Rectal smooth muscle tissue (tissue), 1 donor: ENCODE measurements around the gene HYI.

ENCODE experiments used
- H3K27ac ChIP-seq: one replicate; pipeline ENCODE4 v1.7.0; 2013; ENCODE audit warnings: low read depth, low read length, inconsistent platforms
- H3K27me3 ChIP-seq: one replicate; pipeline ENCODE4 v1.7.0; 2013; ENCODE audit warnings: low read length; ENCODE audit not compliant: control insufficient read depth, insufficient read depth
- H3K36me3 ChIP-seq: one replicate; pipeline ENCODE4 v1.7.0; 2013; ENCODE audit warnings: low read length; ENCODE audit not compliant: control insufficient read depth, insufficient read depth
- H3K4me1 ChIP-seq: one replicate; pipeline ENCODE4 v1.7.0; 2013; ENCODE audit warnings: low read length; ENCODE audit not compliant: control insufficient read depth, insufficient read depth
- H3K4me3 ChIP-seq: one replicate; pipeline ENCODE4 v1.7.0; 2013; ENCODE audit warnings: low read length
- H3K9ac ChIP-seq: one replicate; pipeline ENCODE4 v1.7.0; 2013; ENCODE audit warnings: low read length

HYI gene

DNA sequence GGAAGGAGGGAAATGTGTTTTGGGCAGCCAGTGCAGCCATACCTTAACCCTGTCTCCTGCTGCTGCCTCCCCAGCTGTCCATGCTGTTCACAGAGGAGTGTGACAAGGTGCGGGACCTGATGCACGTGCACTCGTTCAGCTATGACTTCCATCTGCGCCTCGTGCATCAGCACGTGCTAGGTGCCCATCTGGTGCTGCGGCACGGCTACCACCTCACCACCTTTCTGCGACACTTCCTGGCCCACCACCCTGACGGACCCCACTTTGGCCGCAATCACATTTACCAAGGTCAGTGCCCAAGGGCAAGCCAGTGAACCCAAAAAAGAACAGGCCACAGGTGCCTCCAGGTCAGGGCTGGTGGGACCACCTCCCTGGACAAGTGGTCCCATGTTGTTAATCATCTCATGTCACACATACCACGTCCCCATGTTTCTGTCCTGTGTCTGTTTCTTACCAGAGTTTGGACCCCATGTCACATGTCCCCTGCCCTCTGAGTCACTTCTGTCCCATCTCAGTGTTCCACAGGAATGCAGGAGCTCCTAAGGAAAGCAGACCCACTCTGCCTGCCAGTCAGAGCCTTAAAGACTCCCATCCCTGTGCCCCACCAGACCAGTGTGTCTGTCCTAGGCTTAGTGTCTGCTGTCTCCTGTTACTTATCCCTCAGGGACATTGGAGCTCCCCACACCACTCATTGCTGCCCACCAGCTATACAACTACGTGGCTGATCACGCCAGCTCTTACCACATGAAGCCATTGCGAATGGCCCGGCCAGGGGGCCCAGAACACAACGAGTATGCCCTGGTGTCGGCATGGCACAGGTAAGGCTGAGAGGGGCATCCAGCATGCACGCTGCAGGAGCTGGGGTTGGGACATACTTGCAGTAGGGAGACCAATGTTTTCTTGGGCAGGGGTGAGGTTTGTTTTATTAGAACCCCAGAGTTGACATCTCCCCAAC, 6.6 kb downstream of the HYI start:
- Histone ChIP-seq H3K9ac (no peak overlapping the region), H3K27me3 (no peaks in the 10 kb centered on the region), H3K4me3 (no peak overlapping the region), H3K36me3 (peaks cover 73% of the 10 kb centered on the region), H3K4me1 (no peaks in the 10 kb centered on the region), H3K27ac (no peak overlapping the region)

DNA sequence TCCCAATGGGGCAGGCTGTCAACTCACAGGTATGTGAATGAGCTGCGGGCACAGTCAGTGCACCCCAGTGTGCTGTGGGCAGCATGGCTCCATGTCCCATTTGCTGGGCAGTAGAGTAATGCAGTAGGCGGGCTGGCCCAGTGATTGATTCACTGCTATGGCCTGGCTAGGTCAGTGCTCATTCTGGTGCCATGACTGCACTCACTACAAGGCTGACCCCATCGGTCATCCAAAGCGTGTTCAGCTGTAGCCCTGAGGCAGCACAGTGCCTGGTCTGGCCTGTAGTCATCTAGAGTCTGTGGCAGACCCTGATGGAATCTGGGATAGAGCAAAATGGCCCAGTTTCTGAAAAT, 7.4 kb downstream of the HYI start:
- H3K9ac ChIP-seq = no peak overlapping the region
- H3K36me3 ChIP-seq = peaks cover 73% of the 10 kb centered on the region
- H3K27ac ChIP-seq = no peak overlapping the region
- no peaks in the 10 kb centered on the region for H3K27me3 ChIP-seq
- H3K4me1 ChIP-seq = no peaks in the 10 kb centered on the region
- no peak overlapping the region for H3K4me3 ChIP-seq

DNA sequence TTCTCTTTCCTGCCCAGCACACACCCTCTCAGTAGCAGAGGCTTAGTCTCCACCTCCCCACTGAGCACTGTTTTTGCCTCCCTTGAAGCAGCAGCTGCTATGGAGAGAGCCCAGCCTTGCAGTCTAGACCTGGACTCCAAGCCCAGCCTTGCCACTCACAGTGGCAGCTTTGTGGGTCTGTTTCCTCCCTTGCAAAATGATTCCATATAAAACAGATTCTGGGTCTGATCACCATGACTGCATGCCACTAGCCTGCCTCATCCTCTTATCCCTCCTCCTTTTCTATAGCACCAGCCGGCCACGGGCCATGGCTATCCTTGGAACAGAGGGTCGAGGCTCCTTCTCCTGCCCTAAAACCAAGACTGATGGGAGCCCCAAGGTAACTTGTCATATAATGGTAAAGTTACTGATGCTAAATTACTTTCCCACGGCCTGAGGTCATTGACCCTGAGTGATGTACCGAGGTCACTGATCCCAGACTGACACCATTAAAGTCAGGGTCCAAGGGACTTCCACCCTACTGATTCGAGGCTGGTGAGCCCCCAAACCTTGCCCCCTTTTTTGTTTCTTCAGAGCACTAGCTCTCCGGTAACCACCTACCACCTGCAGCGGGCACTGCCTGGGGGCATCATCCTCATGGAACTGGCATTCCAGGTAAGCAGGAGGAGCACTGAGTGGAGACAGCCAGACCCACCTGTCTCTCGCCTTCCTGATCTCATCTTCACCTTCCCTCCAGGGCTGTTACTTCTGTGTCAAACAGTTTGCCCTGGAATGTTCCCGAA, 7.9 kb downstream of the HYI start:
- no peaks in the 10 kb centered on the region for H3K27me3 ChIP-seq
- no peak overlapping the region for H3K9ac ChIP-seq
- H3K27ac ChIP-seq = no peak overlapping the region
- peaks cover 73% of the 10 kb centered on the region for H3K36me3 ChIP-seq
- no peak overlapping the region for H3K4me3 ChIP-seq
- no peaks in the 10 kb centered on the region for H3K4me1 ChIP-seq

DNA sequence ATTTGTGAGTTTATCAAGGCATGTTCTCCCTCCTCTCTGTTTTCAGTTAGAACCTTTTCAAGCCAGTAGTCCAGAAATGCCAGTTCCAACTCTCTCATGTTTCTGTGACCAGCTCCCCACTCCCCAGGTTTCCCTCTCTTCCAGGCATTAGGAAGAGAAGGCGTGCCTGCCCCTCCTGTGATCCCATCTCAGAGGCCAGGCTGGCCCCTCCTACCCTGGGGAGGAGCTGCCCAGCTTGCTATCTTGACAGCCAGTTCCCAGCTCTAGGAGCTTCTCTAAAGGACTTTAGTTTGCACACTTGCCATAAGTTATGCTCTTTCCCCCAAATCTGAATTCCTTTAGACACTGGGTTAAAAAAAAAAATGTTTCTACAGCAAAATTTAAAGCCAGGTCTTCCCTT, 8.9 kb downstream of the HYI start:
- Histone ChIP-seq H3K4me1 (no peaks in the 10 kb centered on the region), H3K4me3 (no peak overlapping the region), H3K9ac (no peak overlapping the region), H3K27ac (no peak overlapping the region), H3K36me3 (peaks cover 73% of the 10 kb centered on the region), H3K27me3 (no peaks in the 10 kb centered on the region)

DNA sequence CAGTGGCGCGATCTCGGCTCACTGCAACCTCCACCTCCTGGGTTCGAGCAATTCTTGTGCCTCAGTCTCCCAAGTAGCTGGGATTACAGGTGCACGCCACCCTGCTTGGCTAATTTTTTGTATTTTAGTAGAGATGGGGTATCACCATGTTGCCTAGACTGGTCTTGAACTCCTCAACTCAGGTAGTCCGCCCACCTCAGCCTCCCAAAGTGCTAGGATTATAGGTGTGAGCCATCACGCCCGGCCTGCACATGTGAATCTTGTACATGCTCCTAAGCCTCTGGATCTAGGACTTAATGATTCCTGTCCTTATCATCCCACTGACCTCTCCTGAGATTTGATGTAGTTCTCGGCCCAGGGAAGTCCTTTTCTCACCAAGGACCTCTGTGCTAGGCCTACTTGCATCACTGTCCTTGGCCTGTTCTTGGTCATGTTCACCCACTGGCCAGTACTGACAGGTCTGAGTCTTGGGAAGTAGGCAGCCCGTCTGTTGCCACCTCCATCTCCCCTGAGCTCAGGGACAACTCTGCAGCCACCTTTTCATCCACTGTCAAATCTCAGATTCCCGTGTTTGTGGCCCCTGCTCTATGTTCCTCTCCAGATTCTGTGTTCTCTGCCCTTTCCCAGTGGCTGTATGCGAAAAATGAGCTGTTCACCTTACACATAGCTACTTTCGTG, 9.4 kb downstream of the HYI start:
- H3K9ac ChIP-seq = no peak overlapping the region
- no peaks in the 10 kb centered on the region for H3K4me1 ChIP-seq
- H3K4me3 ChIP-seq = no peak overlapping the region
- no peak overlapping the region for H3K27ac ChIP-seq
- peaks cover 68% of the 10 kb centered on the region for H3K36me3 ChIP-seq
- H3K27me3 ChIP-seq = no peaks in the 10 kb centered on the region

DNA sequence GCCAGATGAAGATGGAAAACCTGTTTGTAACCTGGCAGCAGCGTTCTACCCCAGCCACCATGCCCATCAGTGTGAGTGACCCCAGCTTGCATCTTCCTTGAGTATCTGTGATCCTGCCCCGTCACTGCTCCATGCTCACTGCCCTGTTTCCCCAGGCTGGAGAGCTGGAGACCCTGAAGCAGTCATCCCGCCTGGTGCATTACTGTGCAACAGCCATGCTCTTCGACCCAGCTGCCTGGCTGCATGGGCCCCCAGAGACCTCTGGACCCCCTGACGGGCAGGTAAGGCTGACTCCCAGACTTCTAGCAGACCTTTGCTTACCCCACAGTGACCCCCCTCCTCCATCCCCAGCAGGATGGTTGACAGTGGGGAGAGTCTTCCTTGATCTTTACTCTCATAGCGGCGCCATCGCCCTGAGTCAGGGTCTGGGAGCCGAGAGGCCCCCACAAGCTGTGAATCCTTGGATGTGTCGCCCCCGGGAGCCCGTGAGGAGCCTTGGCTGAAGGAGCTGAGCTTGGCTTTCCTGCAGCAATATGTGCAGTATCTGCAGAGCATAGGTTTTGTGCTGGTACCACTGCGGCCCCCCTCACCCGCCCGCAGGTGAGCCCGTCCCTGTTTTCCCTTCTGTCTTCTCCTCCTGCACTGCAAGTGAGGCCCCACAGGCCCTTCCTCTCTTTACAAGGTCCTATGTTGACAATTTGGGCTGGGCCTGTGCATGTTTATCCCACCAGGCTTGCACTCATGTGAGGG, 10.4 kb downstream of the HYI start:
- H3K36me3 ChIP-seq = peaks cover 70% of the 10 kb centered on the region
- no peaks in the 10 kb centered on the region for H3K27me3 ChIP-seq
- no peaks in the 10 kb centered on the region for H3K4me1 ChIP-seq
- H3K4me3 ChIP-seq = no peak overlapping the region
- H3K9ac ChIP-seq = no peak overlapping the region
- H3K27ac ChIP-seq = no peak overlapping the region

DNA sequence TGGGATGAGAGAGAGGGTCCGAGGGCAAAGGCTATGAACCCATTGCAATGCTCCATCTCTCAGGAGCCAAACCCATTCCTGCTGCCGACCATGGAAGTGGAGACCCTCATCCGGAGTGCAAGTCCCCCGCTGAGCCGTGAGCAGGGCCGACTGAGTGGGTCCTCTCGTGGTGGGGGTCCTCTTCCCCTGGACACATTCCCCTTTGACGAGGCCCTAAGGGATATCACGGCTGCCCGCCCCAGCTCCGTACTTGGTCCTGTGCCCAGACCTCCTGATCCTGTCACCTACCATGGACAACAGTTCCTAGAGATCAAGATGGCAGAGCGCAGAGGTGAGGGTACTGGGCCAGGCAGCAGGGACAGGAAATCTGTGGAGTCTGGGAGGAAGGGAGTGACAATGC, 11.0 kb downstream of the HYI start:
- Histone ChIP-seq H3K36me3 (peaks cover 69% of the 10 kb centered on the region), H3K27ac (no peak overlapping the region), H3K27me3 (no peaks in the 10 kb centered on the region), H3K9ac (no peak overlapping the region), H3K4me3 (no peak overlapping the region), H3K4me1 (no peaks in the 10 kb centered on the region)

DNA sequence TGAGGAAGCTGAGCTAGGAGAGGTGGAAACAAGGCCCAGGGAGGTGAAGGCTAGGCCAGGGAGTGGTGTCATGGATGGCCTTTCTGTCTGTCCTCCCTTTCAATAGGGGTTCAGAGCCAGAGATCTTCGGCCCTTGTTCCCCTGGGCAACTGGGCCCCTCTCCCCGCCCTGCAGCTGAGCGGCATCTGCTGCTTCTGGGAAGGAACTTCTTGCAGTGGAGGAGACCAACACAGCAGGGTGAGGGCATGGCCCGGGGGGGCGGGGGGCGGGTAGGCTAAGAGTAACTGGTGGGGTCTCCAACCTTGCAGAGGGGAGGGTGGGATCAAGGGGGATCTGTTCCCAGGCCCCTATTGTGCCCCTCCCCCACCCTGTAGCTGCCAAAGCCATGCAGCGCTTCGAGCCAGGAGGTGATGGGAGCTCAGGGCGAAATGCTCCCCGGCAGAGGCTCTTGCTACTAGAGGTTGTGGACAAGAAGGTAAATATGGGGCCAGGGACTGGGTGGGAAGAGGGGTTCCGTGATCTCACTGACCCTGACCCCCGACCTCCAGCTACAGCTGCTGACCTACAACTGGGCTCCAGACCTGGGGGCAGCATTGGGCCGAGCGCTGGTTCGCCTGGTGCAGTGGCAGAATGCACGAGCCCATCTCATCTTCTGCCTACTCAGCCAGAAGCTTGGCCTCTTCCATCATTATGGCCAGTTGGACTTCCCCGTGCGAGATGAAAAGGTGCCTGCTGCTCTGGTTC, 11.7 kb downstream of the HYI start:
- Histone ChIP-seq H3K27ac (no peak overlapping the region), H3K4me3 (no peak overlapping the region), H3K9ac (no peak overlapping the region), H3K4me1 (no peaks in the 10 kb centered on the region), H3K36me3 (peaks cover 62% of the 10 kb centered on the region), H3K27me3 (no peaks in the 10 kb centered on the region)

DNA sequence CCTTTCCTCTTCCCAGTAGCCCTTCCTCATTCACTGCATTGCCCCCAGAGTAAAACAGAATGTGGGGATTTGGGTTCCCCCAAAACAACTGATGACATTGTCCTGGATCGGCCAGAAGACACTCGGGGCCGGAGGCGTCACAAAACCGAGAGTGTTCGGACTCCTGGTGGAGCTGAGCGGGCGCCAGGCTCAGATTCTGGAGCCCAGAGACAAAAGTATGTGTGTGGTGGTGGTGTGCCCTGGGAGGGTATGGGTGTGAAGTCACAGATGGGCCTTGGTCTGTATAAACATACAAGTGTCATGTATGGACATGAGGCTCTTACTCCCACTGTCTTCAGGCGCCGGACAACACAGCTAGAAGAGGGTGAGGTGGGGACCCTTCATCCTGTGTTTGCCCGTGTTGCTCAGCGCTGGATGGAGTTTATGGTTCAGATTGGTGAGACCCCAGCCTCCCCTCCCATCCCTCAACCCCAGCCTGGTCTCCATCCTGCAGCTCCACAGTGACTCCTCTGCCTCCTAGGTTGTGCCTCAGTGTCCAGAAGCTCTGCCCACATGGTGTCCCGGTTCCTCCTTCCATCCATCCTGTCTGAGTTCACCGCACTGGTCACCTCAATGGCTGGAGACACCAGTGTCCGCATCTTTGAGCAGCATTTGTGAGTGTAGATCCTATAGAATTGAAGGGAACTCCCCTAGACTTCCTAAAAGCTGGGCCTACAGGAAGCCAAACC, 12.4 kb downstream of the HYI start:
- H3K27me3 ChIP-seq = no peaks in the 10 kb centered on the region
- no peaks in the 10 kb centered on the region for H3K4me1 ChIP-seq
- peaks cover 55% of the 10 kb centered on the region for H3K36me3 ChIP-seq
- H3K27ac ChIP-seq = no peak overlapping the region
- no peak overlapping the region for H3K9ac ChIP-seq
- no peak overlapping the region for H3K4me3 ChIP-seq

DNA sequence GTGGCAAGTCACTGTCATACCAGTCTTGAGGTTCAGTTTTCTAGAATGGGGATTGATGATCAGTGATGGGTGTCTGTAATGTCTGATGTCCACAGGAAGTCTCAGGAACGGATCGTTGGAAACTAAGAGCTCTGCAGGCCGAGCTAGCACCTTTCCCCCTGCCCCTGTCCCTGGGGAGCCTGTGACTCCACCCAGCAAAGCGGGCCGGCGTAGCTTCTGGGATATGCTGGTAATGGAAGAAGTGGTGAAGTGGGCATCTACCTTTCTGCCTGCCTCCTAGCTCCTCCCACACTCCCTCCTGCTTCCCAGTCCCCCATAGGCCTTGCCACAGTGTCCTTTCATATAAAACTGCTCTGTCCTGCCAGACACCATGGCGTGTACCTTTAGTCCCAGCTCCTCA, 13.4 kb downstream of the HYI start:
- H3K4me1 ChIP-seq = peaks cover 2% of the 10 kb centered on the region
- H3K27ac ChIP-seq = no peak overlapping the region
- no peak overlapping the region for H3K4me3 ChIP-seq
- H3K36me3 ChIP-seq = peaks cover 45% of the 10 kb centered on the region
- H3K27me3 ChIP-seq = no peaks in the 10 kb centered on the region
- H3K9ac ChIP-seq = no peak overlapping the region

DNA sequence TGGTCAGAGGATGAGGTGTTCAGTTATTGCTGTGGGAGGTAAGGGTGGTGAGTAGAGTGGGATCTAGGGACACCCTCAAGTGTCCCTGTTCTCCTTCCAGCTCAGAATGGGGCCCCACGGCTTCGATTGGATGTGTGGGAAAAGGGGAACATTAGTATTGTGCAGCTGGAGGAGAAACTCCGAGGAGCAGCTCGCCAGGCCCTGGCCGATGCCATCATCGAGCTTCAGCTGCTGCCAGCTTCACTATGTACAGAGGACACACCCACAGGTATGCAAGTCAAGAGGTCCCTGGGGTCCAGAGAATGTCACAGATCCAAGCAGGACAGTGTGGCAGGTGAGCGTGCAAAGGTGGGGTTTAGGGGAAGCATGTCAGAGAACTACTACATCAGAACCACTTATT, 13.9 kb downstream of the HYI start:
- H3K36me3 ChIP-seq = peaks cover 45% of the 10 kb centered on the region
- peaks cover 2% of the 10 kb centered on the region for H3K4me1 ChIP-seq
- H3K4me3 ChIP-seq = no peak overlapping the region

More for the DNA sequence above, 13.9 kb downstream of the HYI start:
- Histone ChIP-seq H3K9ac (no peak overlapping the region), H3K27ac (no peak overlapping the region), H3K27me3 (no peaks in the 10 kb centered on the region)
